Trophoblast cell (in vitro differentiated cells and primary cell): ENCODE results near the gene KIF21B.
"Not testable (repeated sequence)": the region's sequence is repeated elsewhere in the genome, so short reads cannot be mapped to it uniquely, and the experiment has no call there.

ENCODE experiments used
- DNase-seq, 2 donors: peaks; one replicate each; pipeline ENCODE4 v3.0.0-alpha.2; 2016
- H2AFZ ChIP-seq: 2 replicates; pipeline ENCODE4 v1.6.1; 2013; ENCODE audit warnings: low read length, moderate library complexity, mild to moderate bottlenecking; ENCODE audit not compliant: insufficient read depth, poor library complexity
- H2AK5ac ChIP-seq: 2 replicates; pipeline ENCODE4 v1.6.1; 2013; ENCODE audit warnings: mild to moderate bottlenecking, low read length
- H2BK120ac ChIP-seq: 2 replicates; pipeline ENCODE4 v1.6.1; 2013; ENCODE audit warnings: low read length, mild to moderate bottlenecking, moderate library complexity; ENCODE audit not compliant: insufficient read depth, poor library complexity
- H2BK12ac ChIP-seq: 2 replicates; pipeline ENCODE4 v1.6.1; 2013; ENCODE audit warnings: mild to moderate bottlenecking, low read length, moderate library complexity
- H2BK5ac ChIP-seq: 2 replicates; pipeline ENCODE4 v1.6.1; 2013; ENCODE audit warnings: low read length, low read depth, moderate library complexity, mild to moderate bottlenecking; ENCODE audit not compliant: poor library complexity
- H3K14ac ChIP-seq: 2 replicates; pipeline ENCODE4 v1.6.1; 2013; ENCODE audit warnings: mild to moderate bottlenecking, low read length
- H3K18ac ChIP-seq: 2 replicates; pipeline ENCODE4 v1.6.1; 2013; ENCODE audit warnings: mild to moderate bottlenecking, low read length
- H3K23ac ChIP-seq: 2 replicates; pipeline ENCODE4 v1.6.1; 2013; ENCODE audit warnings: low read length
- H3K27ac ChIP-seq: 2 replicates; pipeline ENCODE4 v1.5.1; 2013; ENCODE audit warnings: low read depth, mild to moderate bottlenecking, inconsistent platforms, low read length, moderate library complexity
- H3K27me3 ChIP-seq: 2 replicates; pipeline ENCODE4 v1.6.1; 2013; ENCODE audit warnings: inconsistent platforms, mild to moderate bottlenecking, low read length, moderate library complexity; ENCODE audit not compliant: insufficient read depth
- H3K36me3 ChIP-seq, 2 experiments: 1 replicate in 1 of 2; 2 replicates in 1 of 2; pipeline ENCODE4 v1.6.1; 2013; ENCODE audit warnings: low read length in 2 of 2, mild to moderate bottlenecking in 2 of 2, moderate library complexity in 1 of 2; ENCODE audit not compliant: insufficient read depth in 2 of 2, control insufficient read depth in 1 of 2
- H3K4ac ChIP-seq: 2 replicates; pipeline ENCODE4 v1.6.1; 2013; ENCODE audit warnings: low read depth, mild to moderate bottlenecking, low read length, moderate library complexity
- H3K4me1 ChIP-seq, 2 experiments: 1 replicate in 1 of 2; 2 replicates in 1 of 2; pipeline ENCODE4 v1.6.1; 2013; ENCODE audit warnings: low read length in 2 of 2, mild to moderate bottlenecking in 2 of 2, moderate library complexity in 1 of 2; ENCODE audit not compliant: insufficient read depth in 2 of 2, control insufficient read depth in 1 of 2
- H3K4me2 ChIP-seq: 2 replicates; pipeline ENCODE4 v1.6.1; 2013; ENCODE audit warnings: inconsistent platforms, mild to moderate bottlenecking, low read length, moderate library complexity
- H3K4me3 ChIP-seq: 2 replicates; pipeline ENCODE4 v1.5.1; 2013; ENCODE audit warnings: mild to moderate bottlenecking, low read depth, low read length, inconsistent platforms
- H3K79me1 ChIP-seq: one replicate; pipeline ENCODE4 v1.6.1; 2013; ENCODE audit warnings: low read length
- H3K79me2 ChIP-seq: 2 replicates; pipeline ENCODE4 v1.6.1; 2013; ENCODE audit warnings: low read length, mild to moderate bottlenecking; ENCODE audit not compliant: control insufficient read depth, insufficient read depth, poor library complexity
- H3K9ac ChIP-seq: 2 replicates; pipeline ENCODE4 v1.6.1; 2013; ENCODE audit warnings: mild to moderate bottlenecking, low read length
- H3K9me3 ChIP-seq: 2 replicates; pipeline ENCODE4 v1.6.1; 2013; ENCODE audit warnings: low read depth, mild to moderate bottlenecking, control low read depth, inconsistent platforms, low read length; ENCODE audit not compliant: insufficient read depth
- H4K12ac ChIP-seq: 2 replicates; pipeline ENCODE4 v1.6.1; 2013; ENCODE audit warnings: low read depth, mild to moderate bottlenecking, low read length, moderate library complexity
- H4K8ac ChIP-seq: 2 replicates; pipeline ENCODE4 v1.6.1; 2013; ENCODE audit warnings: low read depth, mild to moderate bottlenecking, low read length, moderate library complexity
- H4K91ac ChIP-seq: one replicate; pipeline ENCODE4 v1.6.1; 2013; ENCODE audit warnings: low read depth, mild to moderate bottlenecking, low read length, moderate library complexity
- WGBS: extraction: QIAGEN DNeasy Blood & Tissue Kit; methylation state at CpG from one replicate; pipeline ENCODE4 v1.1.7; 2013; ENCODE audit warnings: missing lambda C conversion rate; ENCODE audit not compliant: insufficient read length, insufficient coverage; ENCODE audit errors: extremely low coverage; 5-methylcytosine and 5-hydroxymethylcytosine counted together

The KIF21B gene

GRCh38 chr1:200963076-200963475 lies 60.4 kb downstream of the KIF21B start:
- Histone ChIP-seq H3K14ac (no peak overlapping the region), H4K91ac (no peak overlapping the region), H3K27me3 (no peaks in the 10 kb centered on the region), H3K36me3 (no peaks in the 10 kb centered on the region), H2AK5ac (no peak overlapping the region), H2BK120ac (no peak overlapping the region), H3K4me2 (no peak overlapping the region), H3K27ac (no peak overlapping the region), H4K8ac (no peak overlapping the region), H2BK5ac (no peak overlapping the region), H3K9ac (no peak overlapping the region), H3K4me1 (peaks cover 0 to 5% of the 10 kb centered on the region in 2 experiments), H4K12ac (no peak overlapping the region), H3K4ac (no peak overlapping the region), H3K79me1 (no peaks in the 10 kb centered on the region), H2BK12ac (no peak overlapping the region), H3K4me3 (no peak overlapping the region), H3K9me3 (no peaks in the 10 kb centered on the region), H3K18ac (no peak overlapping the region), H2AFZ (no peak overlapping the region), H3K23ac (no peak overlapping the region), H3K79me2 (no peaks in the 10 kb centered on the region)
- WGBS, result no CpG with 5 or more reads among the region's 2 CpGs
- DNase-seq, result no peak

- no CpG with 5 or more reads among the region's 4 CpGs for WGBS
- Histone ChIP-seq H3K4ac (no peak overlapping the region), H3K9me3 (no peaks in the 10 kb centered on the region), H2BK12ac (no peak overlapping the region), H3K27ac (no peak overlapping the region), H3K14ac (no peak overlapping the region), H2AK5ac (no peak overlapping the region), H3K4me2 (no peak overlapping the region), H3K36me3 (no peaks in the 10 kb centered on the region), H4K91ac (no peak overlapping the region), H3K27me3 (no peaks in the 10 kb centered on the region), H3K23ac (no peak overlapping the region), H3K9ac (no peak overlapping the region), H4K8ac (no peak overlapping the region), H3K79me2 (no peaks in the 10 kb centered on the region), H3K18ac (no peak overlapping the region), H2AFZ (peak overlapping the region; percentile 18), H3K4me3 (no peak overlapping the region), H2BK120ac (no peak overlapping the region), H2BK5ac (no peak overlapping the region), H3K4me1 (peaks cover 0 to 5% of the 10 kb centered on the region in 2 experiments), H4K12ac (no peak overlapping the region), H3K79me1 (no peaks in the 10 kb centered on the region)
- DNase-seq, result no peak
These were observed 60.9 kb downstream of the KIF21B start for GRCh38 chr1:200962631-200963030.

GRCh38 chr1:200962151-200962550 lies 61.4 kb downstream of the KIF21B start:
- H2BK5ac ChIP-seq, H3K4me3 ChIP-seq: not testable (repeated sequence)
- WGBS, result no CpG with 5 or more reads among the region's 11 CpGs

GRCh38 chr1:200960948-200961340 lies 62.6 kb downstream of the KIF21B start:
- Histone ChIP-seq H2BK120ac (no peak overlapping the region), H2BK12ac (no peak overlapping the region), H3K18ac (no peak overlapping the region), H3K79me2 (no peaks in the 10 kb centered on the region), H3K4me2 (no peak overlapping the region), H2AK5ac (no peak overlapping the region), H3K79me1 (no peaks in the 10 kb centered on the region), H3K4me3 (no peak overlapping the region), H3K36me3 (no peaks in the 10 kb centered on the region), H3K4ac (no peak overlapping the region), H3K9ac (no peak overlapping the region), H2AFZ (no peak overlapping the region), H3K27me3 (no peaks in the 10 kb centered on the region), H4K91ac (no peak overlapping the region), H3K4me1 (peaks cover 0 to 5% of the 10 kb centered on the region in 2 experiments), H3K14ac (no peak overlapping the region), H3K9me3 (peaks cover 2% of the 10 kb centered on the region), H3K23ac (no peak overlapping the region), H3K27ac (no peak overlapping the region), H4K8ac (no peak overlapping the region), H2BK5ac (no peak overlapping the region), H4K12ac (no peak overlapping the region)
- no peak for DNase-seq
- no CpG with 5 or more reads among the region's 4 CpGs for WGBS

More at GRCh38 chr1:200962151-200962550, 61.4 kb downstream of the KIF21B start:
- H3K9ac ChIP-seq, H2AK5ac ChIP-seq, H3K4ac ChIP-seq, H2AFZ ChIP-seq, H3K14ac ChIP-seq, H3K79me2 ChIP-seq, H2BK12ac ChIP-seq, H3K79me1 ChIP-seq, H3K4me2 ChIP-seq, H3K9me3 ChIP-seq, H3K27me3 ChIP-seq, DNase-seq, H3K23ac ChIP-seq, H2BK120ac ChIP-seq, H4K8ac ChIP-seq, H3K4me1 ChIP-seq, H4K12ac ChIP-seq, H4K91ac ChIP-seq, H3K27ac ChIP-seq, H3K36me3 ChIP-seq, H3K18ac ChIP-seq: not testable (repeated sequence)
